ENCODE measurements around the gene LAS1L.

The LAS1L gene

DNA sequence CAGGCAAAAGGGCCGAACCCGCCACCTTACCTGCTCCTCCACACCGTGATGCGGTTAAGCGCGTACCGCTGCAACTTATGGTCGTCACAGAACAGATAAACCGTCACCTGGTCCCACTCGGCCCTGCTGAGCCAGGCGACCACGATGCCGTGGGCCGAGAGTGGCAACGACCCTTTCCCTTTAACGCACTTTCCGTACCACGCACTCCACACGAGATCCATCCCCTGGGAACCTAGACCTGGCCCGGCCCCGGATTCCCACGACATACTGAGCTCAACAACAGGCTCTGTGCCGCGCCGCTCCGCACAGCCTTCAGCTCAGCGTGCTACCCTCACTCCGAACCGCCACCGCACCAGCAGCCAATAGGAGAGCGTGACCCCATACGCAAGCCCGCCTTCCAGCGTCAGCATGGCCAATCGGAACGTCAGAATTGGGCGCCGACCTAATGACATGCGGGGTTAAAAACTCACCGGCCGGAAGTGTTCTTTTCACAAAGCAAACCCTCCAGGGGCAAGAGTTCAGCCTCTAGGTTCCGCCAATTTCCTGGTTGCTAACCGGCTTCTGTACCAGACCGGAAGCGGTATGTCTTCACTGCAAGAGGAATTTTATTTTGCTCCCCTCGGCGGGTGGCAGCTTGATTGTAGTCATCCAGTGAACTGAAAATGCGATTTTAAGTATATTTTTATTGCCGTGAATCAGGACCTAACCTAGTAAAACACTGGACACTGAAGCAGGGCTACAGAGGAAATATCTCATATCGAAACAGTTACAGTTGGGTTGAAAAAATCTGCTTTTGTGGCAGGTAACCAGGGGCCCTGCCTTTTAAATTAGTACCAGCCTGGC is at the start of gene LAS1L (continued):
- peak; percentile 79 for TF ChIP-seq ZNF341 (tag by site-specific recombination; IDR thresholded peaks at IDR 0.05; ENCODE audit: low read depth)
- no peak for TF ChIP-seq ZNF791 (tag by site-specific recombination; IDR thresholded peaks at IDR 0.05)
- TF ChIP-seq, protein P1, sequence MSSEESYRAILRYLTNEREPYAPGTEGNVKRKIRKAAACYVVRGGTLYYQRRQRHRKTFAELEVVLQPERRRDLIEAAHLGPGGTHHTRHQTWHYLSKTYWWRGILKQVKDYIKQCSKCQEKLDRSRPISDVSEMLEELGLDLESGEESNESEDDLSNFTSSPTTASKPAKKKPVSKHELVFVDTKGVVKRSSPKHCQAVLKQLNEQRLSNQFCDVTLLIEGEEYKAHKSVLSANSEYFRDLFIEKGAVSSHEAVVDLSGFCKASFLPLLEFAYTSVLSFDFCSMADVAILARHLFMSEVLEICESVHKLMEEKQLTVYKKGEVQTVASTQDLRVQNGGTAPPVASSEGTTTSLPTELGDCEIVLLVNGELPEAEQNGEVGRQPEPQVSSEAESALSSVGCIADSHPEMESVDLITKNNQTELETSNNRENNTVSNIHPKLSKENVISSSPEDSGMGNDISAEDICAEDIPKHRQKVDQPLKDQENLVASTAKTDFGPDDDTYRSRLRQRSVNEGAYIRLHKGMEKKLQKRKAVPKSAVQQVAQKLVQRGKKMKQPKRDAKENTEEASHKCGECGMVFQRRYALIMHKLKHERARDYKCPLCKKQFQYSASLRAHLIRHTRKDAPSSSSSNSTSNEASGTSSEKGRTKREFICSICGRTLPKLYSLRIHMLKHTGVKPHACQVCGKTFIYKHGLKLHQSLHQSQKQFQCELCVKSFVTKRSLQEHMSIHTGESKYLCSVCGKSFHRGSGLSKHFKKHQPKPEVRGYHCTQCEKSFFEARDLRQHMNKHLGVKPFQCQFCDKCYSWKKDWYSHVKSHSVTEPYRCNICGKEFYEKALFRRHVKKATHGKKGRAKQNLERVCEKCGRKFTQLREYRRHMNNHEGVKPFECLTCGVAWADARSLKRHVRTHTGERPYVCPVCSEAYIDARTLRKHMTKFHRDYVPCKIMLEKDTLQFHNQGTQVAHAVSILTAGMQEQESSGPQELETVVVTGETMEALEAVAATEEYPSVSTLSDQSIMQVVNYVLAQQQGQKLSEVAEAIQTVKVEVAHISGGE (tag by site-specific recombination; conservative IDR thresholded peaks at IDR 0.05; ENCODE audit: low read depth) = peak; percentile 99
- no peak for TF ChIP-seq INSM2 (tag by site-specific recombination; IDR thresholded peaks at IDR 0.05)
- TF ChIP-seq ZNF311 (tag by site-specific recombination; IDR thresholded peaks at IDR 0.05; ENCODE audit: borderline replicate concordance) = no peak
- TF ChIP-seq ATF2 (tag by site-specific recombination; IDR thresholded peaks at IDR 0.05; ENCODE audit: low read depth) = peak; percentile 58; the same call in 1 of the 2 replicates
- peak; percentile 65; the same call in 1 of the 2 replicates for TF ChIP-seq ZNF335 (tag by site-specific recombination; conservative IDR thresholded peaks at IDR 0.05)

DNA sequence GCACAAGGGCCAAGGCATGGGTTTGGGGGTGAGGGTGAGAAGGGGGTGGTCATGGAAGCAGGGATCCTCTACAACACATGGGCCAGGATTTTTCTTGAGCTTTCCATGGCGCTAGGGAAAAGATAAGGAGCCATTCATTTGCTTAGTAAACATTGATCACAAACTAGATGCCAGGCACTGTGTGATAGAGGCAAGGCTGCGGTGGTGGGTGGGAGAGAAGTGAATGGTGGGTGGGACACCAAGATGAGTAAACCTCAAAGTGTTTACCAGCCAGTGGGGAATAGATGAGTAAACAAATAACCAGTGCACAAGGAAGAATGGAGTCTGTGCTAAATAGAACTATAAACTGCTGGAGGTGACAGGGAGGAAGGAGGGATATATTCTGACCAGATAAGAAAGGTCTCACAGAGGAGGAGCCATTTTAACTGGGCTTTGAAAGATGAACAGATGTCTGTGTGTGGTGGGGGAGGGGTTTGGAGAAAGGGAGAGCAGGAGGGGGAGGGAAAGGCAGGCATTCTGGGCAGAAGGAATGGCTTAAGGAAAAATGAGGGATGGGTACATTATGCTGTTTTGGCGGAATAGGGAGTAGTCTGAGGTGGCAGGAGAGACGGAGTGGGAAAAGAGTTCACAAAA is 48.0 kb upstream of the LAS1L start:
- ChIA-PET CTCF (interaction anchor here (0.5 to 3.9 kb wide), 15 partner anchors 9 to 1591 kb away, joined by 3 to 26 read pairs (median 4); no protein-coding TSS in a partner anchor), POLR2A (no interaction called here)
- H3K4me3 ChIP-seq (ENCODE audit: low read depth, low read length) = no peak overlapping the region
- no peak for TF ChIP-seq ZNF600 (tag by site-specific recombination; IDR thresholded peaks at IDR 0.05)
- TF ChIP-seq ZNF629 (tag by site-specific recombination; IDR thresholded peaks at IDR 0.05) = no peak
- TF ChIP-seq ZNF140 (tag by site-specific recombination; IDR thresholded peaks at IDR 0.05) = no peak
- TF ChIP-seq ZBTB1 (tag by site-specific recombination; IDR thresholded peaks at IDR 0.05) = no peak
- TF ChIP-seq ELK4 (IDR thresholded peaks at IDR 0.05; ENCODE audit: borderline replicate concordance, low read depth, low read length) = no peak
- no peak for TF ChIP-seq ZNF561 (tag by site-specific recombination; IDR thresholded peaks at IDR 0.05; ENCODE audit: borderline replicate concordance)
- no peak for TF ChIP-seq SP2 (tag by site-specific recombination; IDR thresholded peaks at IDR 0.05)
- no peak for TF ChIP-seq ZNF324 (tag by site-specific recombination; IDR thresholded peaks at IDR 0.05)
- TF ChIP-seq ZBTB26 (tag by site-specific recombination; optimal IDR thresholded peaks at IDR 0.05) = no peak
- no peak for TF ChIP-seq ZSCAN5A (tag by site-specific recombination; IDR thresholded peaks at IDR 0.05)
- TF ChIP-seq, protein P2, sequence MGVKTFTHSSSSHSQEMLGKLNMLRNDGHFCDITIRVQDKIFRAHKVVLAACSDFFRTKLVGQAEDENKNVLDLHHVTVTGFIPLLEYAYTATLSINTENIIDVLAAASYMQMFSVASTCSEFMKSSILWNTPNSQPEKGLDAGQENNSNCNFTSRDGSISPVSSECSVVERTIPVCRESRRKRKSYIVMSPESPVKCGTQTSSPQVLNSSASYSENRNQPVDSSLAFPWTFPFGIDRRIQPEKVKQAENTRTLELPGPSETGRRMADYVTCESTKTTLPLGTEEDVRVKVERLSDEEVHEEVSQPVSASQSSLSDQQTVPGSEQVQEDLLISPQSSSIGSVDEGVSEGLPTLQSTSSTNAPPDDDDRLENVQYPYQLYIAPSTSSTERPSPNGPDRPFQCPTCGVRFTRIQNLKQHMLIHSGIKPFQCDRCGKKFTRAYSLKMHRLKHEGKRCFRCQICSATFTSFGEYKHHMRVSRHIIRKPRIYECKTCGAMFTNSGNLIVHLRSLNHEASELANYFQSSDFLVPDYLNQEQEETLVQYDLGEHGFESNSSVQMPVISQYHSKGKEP (tag by site-specific recombination; IDR thresholded peaks at IDR 0.05) = no peak
- H3K27ac ChIP-seq (ENCODE audit: extremely low read depth, low read depth, low read length) = no peak overlapping the region
- no peaks in the 10 kb centered on the region for H3K9me3 ChIP-seq (ENCODE audit: control insufficient read depth, insufficient read depth, low read depth, low read length)
- no peaks in the 10 kb centered on the region for H3K36me3 ChIP-seq (ENCODE audit: control insufficient read depth in 2 of 2, insufficient read depth in 1 of 2, low read length in 2 of 2)
- H3K4me1 ChIP-seq (ENCODE audit: control insufficient read depth, insufficient read depth, low read length) = no peaks in the 10 kb centered on the region

All from HEK293 (cell line).